ENCODE measurements around the gene PFKFB3.
"Not testable (repeated sequence)": the region's sequence is repeated elsewhere in the genome, so short reads cannot be mapped to it uniquely, and the experiment has no call there.

PFKFB3 gene

GRCh38 chr10:6203331-6204062, 765 bp downstream of the PFKFB3 start:
- DNase-seq, result peak; percentile 8

- no peak for DNase-seq
Observed at GRCh38 chr10:6204063-6204340, 1.3 kb downstream of the PFKFB3 start.

- DNase-seq, result no peak
Observed at GRCh38 chr10:6204341-6205191, 1.8 kb downstream of the PFKFB3 start.

- not testable (repeated sequence) for DNase-seq
Observed at GRCh38 chr10:6206486-6206885, 3.8 kb downstream of the PFKFB3 start.

GRCh38 chr10:6207658-6208057, 4.9 kb downstream of the PFKFB3 start:
- DNase-seq, result no peak

- DNase-seq, result no peak
Observed at GRCh38 chr10:6208799-6209235, 6.1 kb downstream of the PFKFB3 start.

GRCh38 chr10:6211341-6211670, 8.6 kb downstream of the PFKFB3 start:
- no peak for DNase-seq

- DNase-seq, result no peak
Observed at GRCh38 chr10:6211671-6212635, 9.2 kb downstream of the PFKFB3 start.

- DNase-seq, result no peak
Observed at GRCh38 chr10:6212806-6213205, 10.1 kb downstream of the PFKFB3 start.

GRCh38 chr10:6213257-6213905, 10.6 kb downstream of the PFKFB3 start:
- DNase-seq, result no peak

GRCh38 chr10:6213908-6214307, 11.2 kb downstream of the PFKFB3 start:
- DNase-seq, result no peak

- no peak for DNase-seq
Observed at GRCh38 chr10:6214612-6215011, 11.9 kb downstream of the PFKFB3 start.

GRCh38 chr10:6215241-6215640, 12.5 kb downstream of the PFKFB3 start:
- no peak for DNase-seq

- no peak for DNase-seq
Observed at GRCh38 chr10:6215683-6216484, 13.2 kb downstream of the PFKFB3 start.

GRCh38 chr10:6216916-6217315, 14.2 kb downstream of the PFKFB3 start:
- DNase-seq, result no peak

GRCh38 chr10:6217611-6218010, 14.9 kb downstream of the PFKFB3 start:
- no peak for DNase-seq

- DNase-seq, result no peak
Observed at GRCh38 chr10:6218692-6219493, 16.2 kb downstream of the PFKFB3 start.

GRCh38 chr10:6219494-6219836, 16.7 kb downstream of the PFKFB3 start:
- no peak for DNase-seq

- DNase-seq, result no peak
Observed at GRCh38 chr10:6220418-6221191, 17.9 kb downstream of the PFKFB3 start.

- DNase-seq, result no peak
Observed at GRCh38 chr10:6221192-6221940, 18.6 kb downstream of the PFKFB3 start.

All from NCI-H2227 treated with DMSO at 0.1 percent for 48 hours (cell line).